ENCODE results near the gene DOCK9. TPM values are rescaled to one million over a fixed set of nuclear protein-coding genes. Genes with fewer than 3 reads are reported as not detected.
A peak's percentile ranks its signal among the peaks of the same experiment; 100 is the strongest.
"Not testable (repeated sequence)": the region's sequence is repeated elsewhere in the genome, so short reads cannot be mapped to it uniquely, and the experiment has no call there.

DOCK9 gene
- total RNA-seq, 6 experiments from 2014 or later = 21.8 to 30.5 (median 25.5) TPM

- no peak overlapping the region for H3K27ac Mint-ChIP-seq
- peaks cover 22% of the 10 kb centered on the region for H3K4me1 Mint-ChIP-seq (ENCODE audit: low read depth)
- no peak for DNase-seq
- no peaks in the 10 kb centered on the region for H3K27me3 Mint-ChIP-seq (ENCODE audit: insufficient read depth)
- H3K4me3 Mint-ChIP-seq = no peak overlapping the region
- TF ChIP-seq, protein P1, sequence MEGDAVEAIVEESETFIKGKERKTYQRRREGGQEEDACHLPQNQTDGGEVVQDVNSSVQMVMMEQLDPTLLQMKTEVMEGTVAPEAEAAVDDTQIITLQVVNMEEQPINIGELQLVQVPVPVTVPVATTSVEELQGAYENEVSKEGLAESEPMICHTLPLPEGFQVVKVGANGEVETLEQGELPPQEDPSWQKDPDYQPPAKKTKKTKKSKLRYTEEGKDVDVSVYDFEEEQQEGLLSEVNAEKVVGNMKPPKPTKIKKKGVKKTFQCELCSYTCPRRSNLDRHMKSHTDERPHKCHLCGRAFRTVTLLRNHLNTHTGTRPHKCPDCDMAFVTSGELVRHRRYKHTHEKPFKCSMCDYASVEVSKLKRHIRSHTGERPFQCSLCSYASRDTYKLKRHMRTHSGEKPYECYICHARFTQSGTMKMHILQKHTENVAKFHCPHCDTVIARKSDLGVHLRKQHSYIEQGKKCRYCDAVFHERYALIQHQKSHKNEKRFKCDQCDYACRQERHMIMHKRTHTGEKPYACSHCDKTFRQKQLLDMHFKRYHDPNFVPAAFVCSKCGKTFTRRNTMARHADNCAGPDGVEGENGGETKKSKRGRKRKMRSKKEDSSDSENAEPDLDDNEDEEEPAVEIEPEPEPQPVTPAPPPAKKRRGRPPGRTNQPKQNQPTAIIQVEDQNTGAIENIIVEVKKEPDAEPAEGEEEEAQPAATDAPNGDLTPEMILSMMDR (IDR thresholded peaks at IDR 0.05) = no peak
- H3K36me3 Mint-ChIP-seq (ENCODE audit: low read depth) = peaks cover 18% of the 10 kb centered on the region
- H3K9me3 Mint-ChIP-seq = no peaks in the 10 kb centered on the region
Observed at GRCh38 chr13:98819382-98820010, 158.4 kb downstream of the DOCK9 start.

DNA sequence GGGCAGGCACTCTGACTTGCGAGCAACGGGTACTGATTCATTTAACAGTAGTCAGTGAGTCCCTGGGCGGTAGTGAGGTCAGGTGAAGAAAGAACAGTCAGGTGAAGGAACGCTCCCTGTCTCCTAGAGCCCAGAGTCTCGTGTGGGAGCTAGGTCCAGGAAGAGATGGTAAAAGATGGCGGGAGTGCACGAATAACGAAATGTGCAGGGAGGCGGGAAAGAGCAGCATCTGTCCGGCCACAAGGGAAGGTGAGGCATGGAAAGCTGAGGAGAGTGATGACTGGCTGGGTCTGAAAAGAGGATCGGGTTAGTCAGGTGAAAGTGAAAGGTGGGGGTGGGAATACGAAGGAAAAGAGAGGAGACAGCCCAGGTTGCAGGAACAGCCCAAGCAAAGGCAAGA, 161.5 kb downstream of the DOCK9 start:
- Mint-ChIP-seq H3K9me3 (no peaks in the 10 kb centered on the region), H3K27ac (no peak overlapping the region), H3K4me1 (ENCODE audit: low read depth) (peaks cover 8% of the 10 kb centered on the region), H3K4me3 (no peak overlapping the region), H3K36me3 (ENCODE audit: low read depth) (peaks cover 11% of the 10 kb centered on the region), H3K27me3 (ENCODE audit: insufficient read depth) (no peaks in the 10 kb centered on the region)
- TF ChIP-seq, protein P1 (IDR thresholded peaks at IDR 0.05) = no peak
- no peak for DNase-seq

GRCh38 chr13:98813993-98814392, 163.9 kb downstream of the DOCK9 start:
- peaks cover 21% of the 10 kb centered on the region for H3K36me3 Mint-ChIP-seq (ENCODE audit: low read depth)
- peaks cover 5% of the 10 kb centered on the region for H3K4me1 Mint-ChIP-seq (ENCODE audit: low read depth)
- 0 out of 2 replicates have a peak overlapping the region, but pooled peaks have one; percentile 26 for H3K27ac Mint-ChIP-seq
- H3K9me3 Mint-ChIP-seq = no peaks in the 10 kb centered on the region
- no peak overlapping the region for H3K4me3 Mint-ChIP-seq
- no peaks in the 10 kb centered on the region for H3K27me3 Mint-ChIP-seq (ENCODE audit: insufficient read depth)
- DNase-seq = peak; percentile 10
- TF ChIP-seq, protein P1 (IDR thresholded peaks at IDR 0.05) = no peak

DNA sequence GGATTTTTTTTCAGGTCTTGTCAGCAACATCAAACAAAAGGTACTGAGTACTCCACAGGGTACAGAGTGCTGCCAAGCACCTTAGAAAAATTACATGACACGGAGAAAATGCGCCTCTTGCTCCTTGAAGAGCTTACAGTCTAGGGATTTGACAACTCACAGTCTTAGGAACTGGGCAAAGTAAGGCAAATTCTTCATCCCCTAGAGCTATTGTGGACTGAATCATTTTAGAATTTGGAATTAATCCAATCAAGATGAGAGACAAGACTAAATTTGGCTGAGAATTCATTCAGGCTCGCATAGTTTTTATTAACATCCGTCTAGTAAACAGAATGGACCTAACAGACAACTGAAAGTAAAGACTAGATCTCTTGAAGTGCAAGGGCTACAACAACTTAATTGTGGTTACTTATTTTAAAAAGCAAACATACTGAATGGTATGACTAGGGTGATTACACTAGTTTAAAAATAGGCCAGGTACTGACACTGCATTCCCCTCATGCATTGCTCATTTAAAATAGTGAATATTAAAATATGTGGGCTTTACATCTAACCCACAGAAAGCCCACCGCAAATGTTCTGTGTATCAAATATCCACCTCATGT, 165.6 kb downstream of the DOCK9 start:
- not testable (repeated sequence) for H3K27ac Mint-ChIP-seq; H3K4me3 Mint-ChIP-seq; H3K9me3 Mint-ChIP-seq; H3K27me3 Mint-ChIP-seq (ENCODE audit: insufficient read depth); H3K4me1 Mint-ChIP-seq (ENCODE audit: low read depth); DNase-seq
- H3K36me3 Mint-ChIP-seq (ENCODE audit: low read depth) = peaks cover 24% of the 10 kb centered on the region

GRCh38 chr13:98810746-98811145, 167.1 kb downstream of the DOCK9 start:
- no peaks in the 10 kb centered on the region for H3K27me3 Mint-ChIP-seq (ENCODE audit: insufficient read depth)
- H3K4me1 Mint-ChIP-seq (ENCODE audit: low read depth) = peaks cover 5% of the 10 kb centered on the region
- no peaks in the 10 kb centered on the region for H3K9me3 Mint-ChIP-seq
- H3K27ac Mint-ChIP-seq = no peak overlapping the region
- H3K36me3 Mint-ChIP-seq (ENCODE audit: low read depth) = peaks cover 16% of the 10 kb centered on the region
- DNase-seq = no peak
- TF ChIP-seq, protein P1 (IDR thresholded peaks at IDR 0.05) = no peak
- no peak overlapping the region for H3K4me3 Mint-ChIP-seq

- DNase-seq = no peak
- Mint-ChIP-seq H3K9me3 (no peaks in the 10 kb centered on the region), H3K4me3 (no peak overlapping the region), H3K4me1 (ENCODE audit: low read depth) (peaks cover 13% of the 10 kb centered on the region), H3K27me3 (ENCODE audit: insufficient read depth) (no peaks in the 10 kb centered on the region), H3K36me3 (ENCODE audit: low read depth) (peaks cover 27% of the 10 kb centered on the region), H3K27ac (no peak overlapping the region)
- TF ChIP-seq, protein P1 (IDR thresholded peaks at IDR 0.05) = no peak
Observed at GRCh38 chr13:98809345-98809777, 168.5 kb downstream of the DOCK9 start.

Measured in HFFc6 (cell line).